COLO668 (cell line): ENCODE results near the gene RYR3.
"Not testable (repeated sequence)": the region's sequence is repeated elsewhere in the genome, so short reads cannot be mapped to it uniquely, and the experiment has no call there.

ENCODE experiments used
- DNase-seq: peaks from one replicate; lab custom pipeline; 2025; ENCODE audit not compliant: unreplicated experiment; lab: John Stamatoyannopoulos, UW

Gene RYR3

DNA sequence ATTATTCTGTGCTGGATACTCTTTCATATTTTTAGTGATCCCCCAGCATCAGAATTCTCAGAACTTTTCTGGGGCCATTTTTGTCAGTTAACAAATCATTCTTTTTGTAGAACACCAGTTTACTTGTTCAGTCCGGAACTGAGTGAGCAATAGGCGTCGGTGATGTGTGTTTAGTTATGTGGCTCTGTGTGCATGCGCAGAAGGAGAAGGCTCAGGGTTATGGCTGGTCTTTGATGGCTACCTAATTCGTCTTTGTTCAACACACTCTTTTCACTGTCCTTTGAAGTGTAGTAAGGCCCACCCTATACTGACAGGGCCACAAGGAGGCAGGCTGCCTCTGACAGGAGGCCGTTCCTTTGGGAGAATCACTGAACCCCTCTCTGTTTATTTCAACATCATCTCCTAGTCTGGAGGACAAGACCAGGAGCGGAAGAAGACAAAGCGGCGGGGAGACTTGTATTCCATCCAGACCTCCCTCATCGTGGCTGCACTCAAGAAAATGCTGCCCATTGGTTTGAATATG, 499.4 kb downstream of the RYR3 start:
- no peak for DNase-seq

DNA sequence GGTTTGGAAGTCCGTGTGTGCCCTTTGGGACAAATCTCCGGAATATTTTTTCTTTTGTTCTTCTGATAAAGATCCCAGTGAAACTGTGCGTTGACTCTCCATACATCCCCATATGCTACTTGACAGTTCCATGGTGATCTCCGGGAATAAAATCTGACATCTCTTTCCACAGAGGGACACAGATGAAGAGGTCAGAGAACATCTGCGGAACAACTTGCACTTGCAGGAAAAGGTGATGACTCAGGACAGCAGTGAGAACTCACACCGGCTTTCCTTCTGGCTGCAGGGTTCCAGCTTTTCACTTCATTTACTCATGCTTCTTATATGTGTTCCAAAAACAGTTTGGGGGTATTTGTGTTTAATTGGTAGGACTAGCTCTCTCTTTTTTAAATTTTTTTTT, 500.0 kb downstream of the RYR3 start:
- DNase-seq = no peak

DNA sequence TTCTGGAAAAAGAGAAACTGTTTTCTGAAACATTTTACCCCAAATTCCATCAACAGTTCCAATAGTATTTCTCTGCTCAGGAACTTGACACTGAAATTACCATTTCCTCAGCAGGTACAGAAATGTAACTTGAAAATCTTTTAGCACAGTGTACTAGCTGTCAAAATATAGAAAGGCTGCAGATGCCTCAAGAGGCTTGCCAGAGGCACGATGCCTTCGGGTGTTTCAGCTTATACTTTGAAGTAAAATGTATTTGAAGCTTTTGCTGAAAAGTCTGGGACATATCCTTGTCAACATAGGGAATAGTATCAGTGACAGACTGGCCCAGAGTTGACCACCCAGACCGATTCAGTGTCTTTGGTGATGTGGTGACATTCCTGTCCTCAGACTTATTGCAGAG, 503.1 kb downstream of the RYR3 start:
- DNase-seq = no peak

DNA sequence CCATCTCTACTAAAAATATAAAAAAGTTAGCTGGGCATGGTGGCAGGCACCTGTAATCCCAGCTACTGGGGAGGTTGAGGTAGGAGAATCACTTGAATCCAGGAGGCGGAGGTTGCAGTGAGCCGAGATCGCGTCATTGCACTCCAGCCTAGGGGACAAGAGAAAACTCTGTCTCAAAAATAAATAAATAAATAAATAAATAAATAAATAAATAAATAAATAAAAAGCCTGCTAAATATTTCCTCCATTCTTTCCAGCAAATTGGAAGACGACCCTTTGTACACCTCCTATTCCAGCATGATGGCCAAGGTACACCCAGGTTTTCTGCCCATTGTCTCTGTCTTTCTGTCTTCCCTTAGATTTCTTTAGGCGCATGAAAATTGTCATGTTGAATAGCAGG, 508.7 kb downstream of the RYR3 start:
- DNase-seq = not testable (repeated sequence)

DNA sequence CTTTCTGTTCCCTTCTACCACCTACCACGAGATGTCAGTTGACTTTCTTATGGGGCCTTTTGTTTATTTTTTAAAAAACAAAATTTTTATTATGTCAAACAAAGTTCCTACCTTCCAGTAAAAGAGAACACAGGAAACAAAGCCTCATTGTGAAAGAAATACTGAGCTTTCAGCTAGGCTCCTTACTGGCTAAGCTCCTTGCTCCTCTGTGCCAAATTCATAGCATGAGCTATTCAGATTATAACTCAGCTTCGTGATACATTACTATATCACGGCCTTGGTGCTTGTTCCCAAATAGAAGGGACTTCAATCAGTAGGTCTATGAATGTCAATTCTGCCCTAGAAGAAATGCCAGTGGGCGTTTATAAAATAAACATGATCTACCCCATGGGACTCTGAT, 511.7 kb downstream of the RYR3 start:
- DNase-seq = no peak

DNA sequence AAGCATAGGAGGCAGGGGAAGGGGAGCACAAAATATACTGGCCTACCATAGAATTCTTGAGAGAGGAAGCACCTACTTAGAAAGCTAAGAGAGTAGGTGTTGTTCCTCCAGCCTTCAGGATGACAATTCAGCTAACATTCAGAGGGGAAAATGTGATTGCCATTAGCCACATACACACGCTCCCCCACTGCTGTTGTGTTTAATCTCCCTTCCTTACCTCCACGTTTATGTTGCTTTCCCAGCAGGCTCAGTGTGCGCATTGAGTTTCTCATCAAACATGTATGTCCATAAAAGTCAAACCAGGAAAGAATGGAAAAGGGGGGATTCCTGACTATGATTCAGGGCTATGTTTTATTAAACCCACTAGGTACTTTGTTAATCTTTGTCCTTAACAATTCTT, 512.4 kb downstream of the RYR3 start:
- DNase-seq = no peak

DNA sequence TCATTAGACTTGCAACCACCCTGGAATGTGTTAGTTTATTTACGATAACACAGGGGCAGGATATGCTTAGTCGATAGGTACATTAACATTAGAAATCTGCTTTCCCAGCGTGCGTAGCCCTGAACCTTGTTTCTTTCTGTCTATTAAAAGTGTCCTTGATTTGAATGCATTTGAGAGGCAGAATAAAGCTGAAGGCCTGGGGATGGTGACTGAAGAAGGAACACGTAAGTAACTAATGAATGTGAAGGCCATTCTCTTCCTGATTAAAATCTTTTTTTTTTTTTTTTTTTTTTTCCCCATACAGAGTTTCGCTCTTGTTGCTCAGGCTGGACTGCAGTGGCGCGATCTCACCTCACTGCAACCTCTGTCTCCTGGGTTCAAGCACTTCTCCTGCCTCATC, 514.7 kb downstream of the RYR3 start:
- DNase-seq = no peak

DNA sequence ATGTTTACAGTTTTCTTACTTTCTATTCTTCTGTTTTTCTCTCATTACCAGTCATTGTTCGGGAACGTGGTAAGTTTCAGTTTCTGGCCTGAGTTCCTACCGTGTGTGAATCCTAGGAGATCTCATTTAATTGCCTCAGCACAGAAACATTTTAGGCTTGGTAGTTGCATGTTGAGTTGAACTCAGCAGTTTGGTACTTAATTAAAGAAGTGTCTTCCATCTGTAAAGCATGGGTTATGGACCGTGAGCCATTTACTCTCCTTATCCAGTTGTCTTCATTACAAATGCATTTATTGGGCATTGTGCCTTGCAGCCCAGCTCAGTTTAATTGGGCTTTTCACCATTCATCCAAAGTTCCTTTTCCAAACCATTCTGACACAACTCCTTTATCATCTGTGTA, 515.4 kb downstream of the RYR3 start:
- no peak for DNase-seq

DNA sequence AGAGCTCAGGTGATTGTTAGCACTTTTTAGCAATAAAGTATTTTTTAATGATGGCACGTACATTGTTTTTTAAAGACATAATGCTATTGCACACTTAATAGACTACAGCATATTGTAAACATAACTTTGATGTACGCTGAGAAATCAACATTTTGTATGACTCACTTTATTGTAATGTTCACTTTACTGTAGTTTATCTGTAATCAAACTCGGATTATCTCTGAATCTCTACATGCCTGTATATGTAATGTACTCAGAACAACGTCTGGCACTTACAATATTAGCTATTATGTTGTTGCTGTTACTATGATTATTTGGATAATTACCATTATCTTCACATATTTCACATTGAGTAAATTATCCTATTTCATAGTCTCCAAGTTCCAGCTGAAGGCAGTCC, 519.6 kb downstream of the RYR3 start:
- DNase-seq = no peak

DNA sequence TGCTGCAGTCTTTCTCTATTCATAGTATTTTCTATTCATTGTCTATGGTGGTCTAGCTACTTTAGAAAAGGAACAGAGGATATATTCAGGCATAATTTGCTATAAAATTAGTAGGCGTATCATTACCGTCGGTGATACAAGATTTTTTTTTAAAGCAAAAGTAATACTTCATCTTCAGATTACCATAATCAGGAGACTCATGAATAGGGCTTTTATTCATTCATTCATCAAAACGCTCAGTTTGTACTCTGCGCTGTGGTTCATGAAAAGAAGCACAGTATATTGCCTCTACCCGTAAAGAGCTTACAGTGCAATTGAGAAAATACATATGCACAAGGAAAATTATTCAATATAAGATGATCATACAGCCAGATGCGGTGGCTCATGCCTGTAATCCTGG, 520.9 kb downstream of the RYR3 start:
- no peak for DNase-seq

DNA sequence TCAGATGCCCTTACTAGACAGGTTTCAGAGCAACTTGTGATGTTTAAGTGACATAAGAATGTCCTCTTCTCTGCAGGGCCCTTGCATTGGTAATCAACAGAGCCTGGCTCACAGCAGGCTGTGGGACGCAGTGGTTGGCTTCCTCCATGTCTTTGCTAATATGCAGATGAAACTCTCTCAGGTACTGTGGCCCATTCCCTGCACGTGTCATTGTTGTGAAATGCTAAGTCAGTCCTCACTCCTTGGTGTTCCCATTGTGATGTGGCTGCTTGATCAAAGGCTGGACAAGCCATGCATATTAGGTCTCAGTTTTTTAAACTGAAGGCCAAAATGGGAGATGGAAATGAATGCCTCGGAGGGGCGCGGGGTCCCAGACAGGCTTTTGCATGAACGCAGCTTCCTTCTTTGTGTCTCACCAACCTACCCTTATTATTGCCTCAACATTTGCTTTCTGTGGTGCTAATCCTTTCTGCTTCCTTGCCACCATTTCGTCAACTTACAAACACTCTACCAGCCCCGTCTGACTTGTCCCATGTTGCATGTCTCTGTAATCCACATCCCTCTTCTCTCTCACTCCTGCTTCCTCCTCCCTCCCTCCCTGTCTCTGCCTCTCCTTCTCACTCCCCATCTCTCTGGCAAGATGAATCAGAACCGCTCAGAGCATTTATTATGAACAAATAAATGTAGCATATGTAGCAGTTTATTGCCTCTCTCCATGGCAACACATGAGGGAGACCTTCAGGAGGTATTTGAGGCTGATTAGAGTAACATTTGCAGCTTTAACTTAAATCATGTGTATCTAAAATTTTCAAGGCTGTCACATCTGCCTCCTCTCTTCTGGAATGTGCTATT, 524.4 kb downstream of the RYR3 start:
- DNase-seq = no peak

DNA sequence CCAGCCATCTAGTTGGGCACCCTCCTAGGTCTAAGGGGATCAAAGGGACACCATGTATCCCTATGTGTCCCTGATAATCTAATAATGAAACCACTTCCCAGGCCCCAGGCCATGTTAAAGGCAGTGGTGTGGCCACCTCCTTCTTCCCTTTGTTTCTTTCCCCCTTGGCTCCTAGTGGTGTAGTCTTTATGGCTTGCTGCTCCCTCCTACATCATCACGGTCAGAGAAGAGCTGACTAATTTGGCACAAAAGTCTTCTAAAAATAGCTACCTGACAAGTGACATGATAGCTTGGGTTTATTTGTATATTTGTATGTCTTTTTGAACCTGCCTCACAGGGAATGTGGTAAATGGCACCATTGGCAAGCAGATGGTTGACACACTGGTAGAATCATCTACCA, 526.5 kb downstream of the RYR3 start:
- DNase-seq = no peak

DNA sequence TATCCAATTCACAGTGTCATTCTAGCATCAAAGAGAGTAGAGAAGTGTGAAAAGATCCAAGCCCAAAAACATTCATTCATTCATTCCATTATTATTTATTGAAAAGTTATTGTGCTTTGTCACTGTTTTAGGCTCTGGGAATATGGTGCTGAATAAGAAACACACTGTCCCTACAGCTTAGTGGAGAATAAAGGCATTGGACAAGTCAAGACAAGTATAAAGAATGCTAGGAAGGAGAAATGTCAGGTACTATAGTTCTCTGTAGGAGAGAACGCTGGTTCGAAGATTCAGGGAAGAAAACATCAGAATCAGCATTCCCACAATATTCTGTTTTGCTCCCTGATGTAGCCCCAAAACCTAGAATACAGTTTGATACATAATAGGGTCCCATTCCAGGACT, 528.8 kb downstream of the RYR3 start:
- DNase-seq = no peak

DNA sequence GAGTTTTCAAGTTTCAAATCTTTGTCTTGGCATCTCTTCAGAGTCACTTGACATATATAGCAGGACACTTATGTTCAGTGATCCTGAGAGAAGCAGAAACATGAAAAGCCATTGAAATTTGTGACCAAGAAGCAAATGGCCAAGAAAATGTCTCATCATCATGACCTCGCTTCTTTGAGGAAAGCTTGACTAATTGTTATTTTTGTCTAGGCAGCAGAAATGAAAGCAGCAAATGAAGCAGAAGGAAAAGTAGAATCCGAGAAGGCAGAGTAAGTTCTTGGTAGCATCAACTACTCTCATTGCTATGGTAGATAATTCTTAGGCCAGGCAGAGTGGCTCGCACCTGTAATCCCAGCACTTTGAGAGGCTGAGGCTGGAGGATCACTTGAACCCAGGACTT, 529.8 kb downstream of the RYR3 start:
- DNase-seq = no peak

DNA sequence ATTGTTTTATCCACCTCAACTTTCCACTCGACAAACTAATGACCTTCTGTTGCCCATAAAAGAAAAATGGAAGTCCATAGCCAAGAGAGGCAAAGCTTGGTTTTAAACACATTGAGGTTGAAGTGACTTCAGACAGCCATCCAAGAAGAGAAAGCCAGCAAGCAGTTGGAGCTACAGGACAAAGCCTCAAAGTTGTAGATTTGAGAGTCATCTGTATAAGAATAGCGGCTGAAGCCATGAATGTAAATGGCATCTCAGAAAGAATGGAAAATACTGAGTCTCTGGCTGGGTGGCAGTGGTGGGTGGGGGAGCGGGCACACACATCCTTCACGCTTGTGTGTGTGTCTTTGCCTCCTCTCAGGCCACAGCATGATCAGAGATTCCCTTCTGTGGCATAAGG, 533.4 kb downstream of the RYR3 start:
- no peak for DNase-seq

DNA sequence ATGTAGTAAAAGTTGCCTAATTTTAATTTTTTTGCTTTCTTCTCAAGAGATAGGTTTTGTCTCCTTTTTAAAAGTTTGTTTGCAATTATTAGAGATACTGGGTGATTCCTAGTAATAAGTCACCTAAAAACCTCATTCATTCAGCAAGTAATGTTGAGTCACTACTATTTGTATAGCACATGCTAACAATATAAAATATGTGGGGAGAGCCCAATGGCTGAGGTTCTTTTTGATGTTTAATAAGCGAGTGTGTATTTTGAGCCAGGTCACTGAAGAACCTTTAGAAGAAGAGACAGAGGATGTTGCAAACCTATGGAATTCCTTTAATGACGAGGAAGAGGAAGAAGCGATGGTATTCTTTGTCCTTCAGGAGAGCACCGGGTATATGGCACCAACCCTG, 533.8 kb downstream of the RYR3 start:
- no peak for DNase-seq

DNA sequence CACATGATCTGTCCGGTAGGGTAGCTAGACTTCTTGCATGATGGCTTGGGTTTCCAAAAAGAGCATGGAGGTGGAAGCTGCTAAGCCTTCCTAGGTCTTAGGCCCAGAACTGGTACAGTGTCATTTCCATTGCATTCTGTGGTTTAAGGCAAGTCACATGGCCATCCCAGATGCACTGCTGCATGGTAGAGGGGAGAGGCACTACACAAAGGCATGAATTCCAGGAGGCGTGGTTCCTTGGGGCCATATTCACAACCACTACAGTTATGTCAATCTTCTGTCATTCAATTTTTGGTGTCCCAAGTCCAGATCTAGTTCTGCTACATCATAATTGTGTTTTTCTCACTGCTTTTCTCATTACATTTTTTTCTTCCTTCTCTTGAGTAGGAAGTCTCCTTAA, 535.4 kb downstream of the RYR3 start:
- DNase-seq = no peak

DNA sequence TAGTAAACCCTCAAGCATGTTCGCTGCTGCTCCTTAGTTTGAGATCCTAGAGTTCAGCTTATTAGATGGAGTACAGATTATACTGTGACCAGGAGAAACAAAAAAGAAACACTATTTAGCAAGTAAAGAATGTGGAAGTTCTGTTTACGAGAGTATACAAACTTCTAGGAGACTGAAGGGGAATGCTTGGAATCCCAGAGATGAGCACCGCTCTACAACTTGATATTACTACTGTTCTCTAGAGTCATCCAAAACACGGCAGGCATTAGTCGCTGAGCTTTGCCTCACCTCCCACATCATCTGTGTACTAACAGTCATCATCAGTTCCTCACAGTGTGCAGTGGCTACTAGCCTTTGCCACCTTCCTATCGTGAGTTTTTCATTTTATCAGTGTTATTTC, 536.1 kb downstream of the RYR3 start:
- DNase-seq = no peak

DNA sequence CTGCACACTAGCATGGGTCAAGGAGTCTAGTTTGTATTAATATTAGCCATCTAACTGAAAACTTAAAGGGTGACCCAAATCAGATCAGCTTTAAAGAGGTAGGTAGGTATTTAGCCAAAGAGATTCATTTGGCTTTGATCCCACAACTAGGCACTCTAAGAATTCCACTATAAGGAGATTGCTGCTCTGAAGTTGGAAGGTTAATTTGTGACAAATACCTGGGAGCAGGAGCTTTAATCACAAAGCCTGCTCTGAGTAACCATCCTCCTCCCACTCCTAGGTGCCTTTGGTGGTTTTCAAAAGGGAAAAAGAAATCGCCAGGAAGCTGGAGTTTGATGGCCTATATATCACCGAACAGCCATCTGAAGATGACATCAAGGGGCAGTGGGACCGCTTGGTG, 537.2 kb downstream of the RYR3 start:
- no peak for DNase-seq

DNA sequence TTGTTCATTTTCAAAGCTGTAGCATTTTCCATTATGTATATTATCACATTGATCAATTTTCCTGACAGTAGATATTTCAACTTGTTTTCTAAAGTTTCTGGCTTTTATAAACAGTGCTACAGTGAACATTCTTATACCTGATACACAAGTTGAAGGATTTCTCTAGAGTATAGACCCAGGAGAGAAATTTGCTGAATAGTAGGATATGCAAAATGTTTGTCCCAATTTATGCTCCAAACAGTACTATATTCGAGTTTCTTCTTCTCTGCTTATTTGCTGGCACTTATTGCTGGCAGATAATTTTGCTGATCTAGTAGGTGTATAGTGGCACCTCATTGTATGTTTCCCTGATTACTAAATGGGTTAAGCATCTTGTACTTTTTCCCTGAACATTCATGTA, 540.3 kb downstream of the RYR3 start:
- no peak for DNase-seq

DNA sequence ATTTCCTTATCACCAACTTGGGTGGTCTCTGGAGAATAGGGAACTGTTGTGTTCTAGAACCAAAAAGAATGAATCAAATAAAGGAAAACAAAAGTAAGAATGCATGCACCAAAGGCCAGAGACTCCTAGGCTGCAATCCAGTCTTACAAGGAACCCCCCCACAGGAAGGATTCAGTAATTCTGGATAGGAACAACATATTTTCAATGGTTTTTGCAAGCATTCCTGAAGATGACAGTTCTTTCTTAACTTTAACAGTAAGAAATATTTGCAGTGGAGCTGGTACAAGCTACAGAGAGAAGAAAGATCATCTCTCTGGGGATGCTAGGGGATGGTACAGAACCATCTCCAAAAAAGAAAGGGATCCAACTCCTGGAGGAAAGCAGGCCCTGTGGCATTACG, 541.3 kb downstream of the RYR3 start:
- DNase-seq = no peak

DNA sequence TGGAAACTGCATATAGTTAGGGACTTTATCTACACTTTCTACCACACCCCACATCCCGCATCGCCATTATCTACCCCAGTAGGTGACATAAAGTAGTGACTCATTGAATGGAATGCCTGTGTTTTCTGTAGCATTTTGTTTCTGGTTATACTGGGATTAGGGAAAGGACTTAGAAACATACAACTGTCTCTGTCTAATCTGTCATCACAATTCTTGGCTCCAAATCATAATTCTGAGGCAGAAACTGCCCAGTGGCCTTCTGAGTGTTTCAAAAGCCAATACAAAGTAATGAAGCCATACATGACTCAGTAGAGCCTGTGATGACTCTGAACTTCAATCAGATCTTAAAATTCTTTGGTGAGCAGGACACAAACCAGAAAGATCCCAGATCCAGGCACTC, 541.8 kb downstream of the RYR3 start:
- no peak for DNase-seq

DNA sequence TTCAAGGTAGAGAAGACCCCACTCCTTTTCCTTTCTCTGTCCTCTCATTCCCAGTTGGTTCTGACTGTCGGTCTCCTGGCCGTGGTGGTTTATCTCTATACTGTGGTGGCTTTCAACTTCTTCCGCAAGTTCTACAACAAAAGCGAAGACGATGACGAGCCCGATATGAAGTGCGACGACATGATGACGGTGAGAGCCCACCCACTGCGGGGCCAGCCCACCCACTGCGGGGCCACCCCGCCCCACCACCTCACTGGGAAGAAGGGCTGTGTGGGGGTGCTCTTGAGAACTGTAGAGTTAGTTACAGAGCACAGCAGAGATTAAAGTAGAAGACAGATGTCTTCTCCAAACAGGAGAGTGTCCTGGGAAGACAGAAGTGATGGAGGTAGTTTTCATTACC, 547.0 kb downstream of the RYR3 start:
- DNase-seq = no peak
